HG02840 (cell line): ENCODE measurements around the gene MYO3B.

ENCODE experiments used
- ATAC-seq: cut with Tn5 transposase; IDR thresholded peaks from one replicate; pipeline ENCODE4 v1.9.1; 2021; ENCODE audit warnings: mild to moderate bottlenecking, moderate library complexity, moderate number of reproducible peaks; ENCODE audit not compliant: unreplicated experiment, low FRiP score

Gene MYO3B

GRCh38 chr2:170361090-170361936 lies 183.4 kb downstream of the MYO3B start:
- no peak for ATAC-seq

GRCh38 chr2:170362313-170362870 lies 184.4 kb downstream of the MYO3B start:
- ATAC-seq: no peak

GRCh38 chr2:170362871-170363631 lies 185.1 kb downstream of the MYO3B start:
- no peak for ATAC-seq

GRCh38 chr2:170365003-170365402 lies 187.1 kb downstream of the MYO3B start:
- no peak for ATAC-seq

DNA sequence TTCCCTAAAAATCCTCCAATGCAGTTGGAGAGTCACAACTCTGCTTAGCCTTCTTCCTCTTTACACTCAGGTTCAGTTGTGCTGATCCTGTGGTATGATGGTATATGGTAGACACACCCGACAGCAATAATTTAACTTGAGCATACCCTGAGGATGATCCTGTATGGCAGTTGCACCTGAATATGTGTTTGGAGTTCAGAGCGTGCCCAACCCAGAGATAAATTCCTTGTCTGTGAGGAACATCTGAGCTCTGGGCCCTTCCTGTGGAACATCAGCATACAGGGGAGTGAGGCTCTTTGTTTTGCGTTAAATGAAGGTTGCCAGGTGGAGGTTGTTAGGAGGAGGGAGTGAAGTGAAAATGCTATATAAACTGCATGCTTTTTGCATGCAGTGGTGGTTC lies 187.7 kb downstream of the MYO3B start:
- ATAC-seq: no peak

DNA sequence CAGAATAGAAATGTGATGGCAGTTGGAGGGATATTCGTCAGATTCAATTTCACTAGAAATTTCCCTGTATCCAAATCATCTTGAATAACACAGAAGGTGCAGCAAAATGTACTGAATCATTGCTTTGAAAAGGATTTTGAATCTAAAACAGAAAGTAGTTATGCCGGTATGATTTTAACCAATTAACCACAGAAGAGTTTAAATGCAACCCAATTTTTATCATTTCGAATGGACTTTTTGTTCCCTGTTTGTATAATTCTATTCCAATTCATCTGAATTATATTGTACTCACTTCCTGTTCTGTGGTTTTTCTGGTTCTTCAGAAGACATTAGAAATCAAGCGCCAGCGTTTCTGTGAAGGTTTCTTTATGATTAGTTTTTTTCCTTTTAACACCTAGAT lies 190.4 kb downstream of the MYO3B start:
- ATAC-seq: no peak

DNA sequence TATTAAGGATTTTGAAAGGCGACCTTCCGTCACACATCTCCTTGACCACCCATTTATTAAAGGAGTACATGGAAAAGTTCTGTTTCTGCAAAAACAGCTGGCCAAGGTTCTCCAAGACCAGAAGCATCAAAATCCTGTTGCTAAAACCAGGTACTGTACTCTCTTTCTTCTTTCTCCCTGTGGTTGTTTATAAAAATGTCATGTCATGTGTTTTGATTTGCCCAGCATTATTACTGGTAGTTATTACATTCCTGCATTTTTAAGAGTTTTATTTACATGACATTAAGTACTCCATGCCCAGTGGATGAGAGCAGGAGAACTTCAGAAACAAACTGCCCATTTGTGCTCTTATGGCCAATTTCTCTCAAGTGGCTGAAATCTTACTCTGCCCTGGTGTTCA lies 191.3 kb downstream of the MYO3B start:
- ATAC-seq: no peak

DNA sequence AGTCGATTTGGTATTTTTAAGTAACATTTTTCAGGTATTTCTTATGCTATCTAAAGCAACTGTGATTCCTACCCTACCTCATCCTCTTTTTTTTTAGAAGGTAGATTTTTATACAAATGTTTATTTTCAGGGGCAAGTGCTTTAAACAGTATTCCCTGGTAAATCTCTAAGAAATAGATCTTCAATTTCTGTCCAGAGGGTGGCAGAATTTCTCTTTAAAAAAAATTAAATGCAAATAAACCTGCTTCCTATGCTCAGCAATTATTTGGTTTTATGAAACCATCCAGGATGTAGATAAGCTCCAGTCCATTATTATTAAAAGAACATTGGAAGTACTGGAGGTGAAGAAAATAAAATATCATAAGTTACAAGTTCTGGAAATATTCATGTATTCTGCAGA lies 191.9 kb downstream of the MYO3B start:
- no peak for ATAC-seq

- no peak for ATAC-seq
Measured at GRCh38 chr2:170371231-170371998, 193.5 kb downstream of the MYO3B start.

GRCh38 chr2:170375192-170375591 lies 197.2 kb downstream of the MYO3B start:
- no peak for ATAC-seq

DNA sequence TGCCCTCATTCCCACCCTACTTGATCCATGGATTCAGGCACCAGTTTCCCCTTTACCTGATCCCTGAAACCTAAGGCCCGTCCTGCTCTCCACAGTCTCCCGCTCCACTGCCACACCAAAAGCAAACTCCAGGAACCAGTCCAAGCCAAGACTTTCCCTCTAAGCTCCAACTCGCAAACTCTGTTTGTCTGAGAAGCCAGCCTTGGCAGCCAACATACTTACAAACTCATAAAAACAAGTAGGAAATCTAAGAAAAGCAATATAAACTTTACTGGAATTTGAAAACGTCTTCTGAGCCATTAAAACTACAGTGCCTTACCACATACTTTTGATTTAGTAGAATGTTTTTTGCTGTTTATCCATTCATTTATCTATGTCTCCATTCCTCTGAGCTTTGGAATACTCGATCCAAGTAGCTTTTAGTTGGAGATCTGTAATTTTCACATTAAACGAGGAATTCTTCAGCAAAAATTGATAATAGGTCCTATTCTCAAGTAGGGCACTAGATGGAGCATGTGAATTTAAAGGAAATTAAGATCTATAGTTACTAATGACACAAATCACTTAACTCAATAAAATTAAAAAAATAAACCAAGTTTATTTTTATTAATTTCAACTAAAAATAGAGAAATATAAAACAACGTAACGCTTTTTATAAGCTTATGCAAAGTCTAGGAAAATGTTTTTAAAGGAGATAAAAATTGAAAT lies 199.7 kb downstream of the MYO3B start:
- ATAC-seq: no peak

DNA sequence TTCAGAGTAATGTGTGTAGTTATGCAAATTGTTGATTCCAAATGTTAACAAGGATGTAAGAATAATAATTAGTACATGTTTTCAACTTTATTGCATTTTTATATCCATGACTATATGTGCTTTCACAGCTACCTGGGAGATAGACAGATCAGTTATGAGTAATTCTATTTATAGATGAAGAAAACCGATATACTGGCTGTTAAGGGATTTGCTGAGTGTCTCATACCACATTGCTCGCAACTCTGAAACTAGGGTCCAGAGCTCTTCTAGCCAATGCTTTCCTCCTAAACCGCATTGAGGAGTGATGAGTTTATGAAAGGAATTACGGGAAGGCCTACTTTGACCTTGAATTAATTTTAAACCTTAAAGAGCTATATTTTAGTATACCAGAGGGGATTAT lies 202.3 kb downstream of the MYO3B start:
- ATAC-seq: no peak

GRCh38 chr2:170381678-170382077 lies 203.7 kb downstream of the MYO3B start:
- ATAC-seq: no peak

GRCh38 chr2:170386554-170386953 lies 208.6 kb downstream of the MYO3B start:
- no peak for ATAC-seq

- ATAC-seq: no peak
Measured at GRCh38 chr2:170391018-170391417, 213.1 kb downstream of the MYO3B start.

- no peak for ATAC-seq
Measured at GRCh38 chr2:170391697-170392096, 213.8 kb downstream of the MYO3B start.

DNA sequence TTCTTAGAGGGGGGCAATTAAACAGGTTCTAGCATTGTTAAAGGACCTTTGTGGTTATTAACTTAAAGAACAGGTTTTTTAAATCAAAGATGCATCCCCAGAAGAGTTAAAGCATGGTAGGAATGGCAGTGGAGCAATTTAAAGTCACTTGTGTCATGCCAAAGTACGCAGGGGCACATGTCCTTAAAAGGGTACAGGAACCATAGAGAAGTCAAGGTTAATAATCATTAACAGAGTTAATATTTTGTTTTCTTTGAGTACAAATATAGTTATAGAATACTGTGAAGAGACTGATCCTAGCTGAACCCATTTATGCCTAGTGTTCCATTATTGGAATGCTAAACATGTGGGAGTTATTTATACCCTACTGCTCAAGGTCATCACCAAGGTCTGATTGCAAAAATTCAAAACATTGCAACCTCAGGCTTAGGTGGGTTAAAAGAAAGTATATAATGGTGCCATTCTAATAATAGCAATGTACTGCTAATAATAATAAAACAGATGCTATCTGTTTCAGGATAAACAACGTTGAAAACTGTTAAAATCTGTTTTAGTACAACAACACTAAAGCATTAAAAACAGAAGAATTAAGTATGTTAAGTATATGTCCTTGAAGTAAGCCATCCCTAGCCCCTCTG lies 216.0 kb downstream of the MYO3B start:
- no peak for ATAC-seq

DNA sequence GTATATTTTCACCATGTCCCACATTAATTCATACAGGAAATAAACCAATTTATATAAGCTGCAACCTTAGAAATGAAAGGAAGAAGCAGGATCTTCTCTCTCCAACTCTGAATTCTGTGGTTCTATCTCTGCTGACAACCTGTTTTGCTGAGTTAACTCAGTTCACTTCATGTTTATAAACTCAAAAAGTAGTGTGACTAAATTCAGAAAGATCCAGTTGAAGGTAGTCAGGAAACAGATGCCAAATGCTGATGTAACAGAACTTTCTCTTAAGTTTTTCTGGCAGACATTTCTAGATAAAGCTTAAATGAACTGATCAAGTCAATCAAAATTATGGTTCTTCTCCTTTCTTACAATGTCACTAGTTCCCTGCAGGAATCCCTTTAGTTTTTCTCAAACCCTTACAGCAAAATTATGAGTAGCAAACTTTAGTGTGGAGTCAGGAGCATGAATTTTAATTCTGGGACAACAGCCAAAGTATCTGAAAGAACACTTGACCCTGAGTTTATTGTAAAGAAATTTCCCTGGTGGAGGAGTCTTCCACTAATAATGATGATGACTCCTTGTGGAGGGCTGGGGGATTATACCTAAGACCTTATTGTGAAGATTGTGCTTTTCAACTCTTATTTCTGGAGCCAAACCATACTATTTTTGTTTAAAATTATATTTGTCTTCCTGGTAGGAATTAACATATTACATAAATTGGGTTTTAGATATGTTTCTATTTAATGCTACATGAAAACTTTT lies 216.9 kb downstream of the MYO3B start:
- ATAC-seq: no peak
